Lower leg skin (tissue), 3 donors: ENCODE results near the gene SRMS.

Source experiments
- CTCF ChIP-seq, 3 donors: fragments of 450-650 bp; IDR thresholded peaks; one replicate each; pipeline ENCODE4 v1.5.1; 2016; ENCODE audit warnings: antibody characterized with exemption in 3 of 3, mild to moderate bottlenecking in 3 of 3, moderate library complexity in 2 of 3
- POLR2A ChIP-seq, 2 donors: fragments of 450-650 bp; IDR thresholded peaks; one replicate each; pipeline ENCODE4 v1.6.1; 2016 to 2017; ENCODE audit warnings: antibody characterized with exemption in 2 of 2, mild to moderate bottlenecking in 1 of 2, moderate library complexity in 1 of 2

- TF ChIP-seq CTCF (IDR thresholded peaks at IDR 0.05) = no peak
- TF ChIP-seq POLR2A (IDR thresholded peaks at IDR 0.05) = no peak
Observed at GRCh38 chr20:63547725-63548480, at the start of gene SRMS.
